Fibroblast of villous mesenchyme (primary cell): Measurements from ENCODE around the gene HLCS. TPM values are rescaled to one million over a fixed set of nuclear protein-coding genes. Genes with fewer than 3 reads are reported as not detected.

Experiments
- DNase-seq: peaks from one replicate; pipeline ENCODE4 v3.0.0-alpha.2; 2010; ENCODE audit warnings: low read depth
- H3K4me3 ChIP-seq: 2 replicates; pipeline ENCODE4 v1.5.1; 2011; ENCODE audit warnings: low read depth, mild to moderate bottlenecking, low read length
- total RNA-seq: library from RNA; depleted of rRNA; stranded (reverse); fragments of >200 nt; gene quantifications from 2 replicates; pipeline ENCODE4 v1.2.3, GENCODE V29; 2012
- TF ChIP-seq, protein P1 (sequence below): IDR thresholded peaks from 2 replicates; pipeline ENCODE4 v1.5.1; 2012; ENCODE audit warnings: low read depth, mild to moderate bottlenecking, low read length; ENCODE audit not compliant: insufficient read depth

HLCS gene
- total RNA-seq, 1 donor = 44.0 TPM

DNA sequence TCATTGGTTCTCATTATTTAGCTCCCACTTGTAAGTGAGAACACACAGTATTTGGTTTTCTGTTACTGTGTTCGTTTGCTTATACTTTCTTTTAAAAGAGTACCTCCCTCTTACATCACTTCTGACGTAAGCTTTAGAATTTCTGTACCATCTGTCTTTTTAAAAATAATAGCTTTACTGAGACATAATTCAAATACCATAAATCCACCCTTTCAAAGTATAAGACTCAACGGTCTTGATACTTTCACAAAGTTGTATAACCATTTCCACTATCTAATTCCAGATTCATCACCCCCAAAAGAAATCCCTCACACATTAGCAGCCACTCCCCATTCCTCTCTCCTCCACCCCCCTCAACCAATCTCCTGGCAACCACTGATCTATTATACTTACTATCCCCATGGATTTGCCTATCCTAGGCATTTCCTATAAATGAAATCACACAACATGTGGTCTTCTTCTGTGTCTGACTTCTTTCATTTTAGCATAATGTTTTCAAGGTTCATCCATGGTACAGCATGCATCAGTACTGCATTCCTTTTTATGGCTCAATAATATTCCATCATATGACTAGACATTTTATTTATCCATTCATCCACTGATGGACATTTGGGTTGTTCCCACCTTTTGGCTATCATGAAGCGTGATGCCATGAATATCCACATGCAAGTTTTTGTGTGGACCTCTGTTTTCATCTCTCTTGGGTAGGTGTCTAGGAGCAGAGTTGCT lies 104.7 kb downstream of the HLCS start:
- TF ChIP-seq, protein P1, sequence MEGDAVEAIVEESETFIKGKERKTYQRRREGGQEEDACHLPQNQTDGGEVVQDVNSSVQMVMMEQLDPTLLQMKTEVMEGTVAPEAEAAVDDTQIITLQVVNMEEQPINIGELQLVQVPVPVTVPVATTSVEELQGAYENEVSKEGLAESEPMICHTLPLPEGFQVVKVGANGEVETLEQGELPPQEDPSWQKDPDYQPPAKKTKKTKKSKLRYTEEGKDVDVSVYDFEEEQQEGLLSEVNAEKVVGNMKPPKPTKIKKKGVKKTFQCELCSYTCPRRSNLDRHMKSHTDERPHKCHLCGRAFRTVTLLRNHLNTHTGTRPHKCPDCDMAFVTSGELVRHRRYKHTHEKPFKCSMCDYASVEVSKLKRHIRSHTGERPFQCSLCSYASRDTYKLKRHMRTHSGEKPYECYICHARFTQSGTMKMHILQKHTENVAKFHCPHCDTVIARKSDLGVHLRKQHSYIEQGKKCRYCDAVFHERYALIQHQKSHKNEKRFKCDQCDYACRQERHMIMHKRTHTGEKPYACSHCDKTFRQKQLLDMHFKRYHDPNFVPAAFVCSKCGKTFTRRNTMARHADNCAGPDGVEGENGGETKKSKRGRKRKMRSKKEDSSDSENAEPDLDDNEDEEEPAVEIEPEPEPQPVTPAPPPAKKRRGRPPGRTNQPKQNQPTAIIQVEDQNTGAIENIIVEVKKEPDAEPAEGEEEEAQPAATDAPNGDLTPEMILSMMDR = no peak
- DNase-seq = no peak

DNA sequence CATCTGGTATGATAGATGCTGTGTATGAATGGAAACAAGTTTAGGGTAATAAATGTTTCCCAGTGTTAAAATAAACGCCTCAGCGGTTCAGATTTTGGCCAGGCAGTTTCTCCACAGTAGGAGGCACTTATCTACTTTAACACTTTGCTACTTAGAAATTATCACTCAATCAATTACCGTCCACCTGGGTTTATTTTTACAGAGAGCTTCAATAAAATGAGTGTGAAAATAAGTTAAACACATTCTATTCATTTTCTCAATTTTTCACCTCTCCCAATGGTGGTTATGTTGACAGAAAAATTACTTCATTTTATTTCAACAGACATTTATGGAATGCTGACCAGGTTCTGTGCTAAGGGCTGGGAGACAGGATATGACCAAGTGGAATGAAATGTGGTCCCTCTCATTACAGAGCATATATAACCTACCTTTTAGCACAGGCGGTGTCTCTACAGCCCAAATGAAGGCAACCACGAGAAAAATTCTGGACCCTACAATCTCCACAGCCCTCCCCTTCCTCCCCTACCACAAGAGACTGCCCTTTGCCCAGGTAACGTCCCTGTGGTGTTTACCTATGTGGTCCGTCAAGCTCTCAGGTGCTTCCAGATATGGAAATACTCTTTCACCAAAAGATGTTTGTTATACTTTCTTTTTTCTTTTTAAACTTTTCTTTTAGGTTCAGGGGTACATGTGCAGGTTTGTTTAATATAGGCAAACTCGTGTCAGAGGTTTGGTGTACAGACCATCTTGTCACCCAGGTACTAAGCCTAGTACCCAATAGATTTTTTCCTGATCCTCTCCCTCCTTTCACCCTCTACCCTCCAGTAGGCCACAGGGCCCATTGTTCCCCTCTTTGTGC lies 105.5 kb downstream of the HLCS start:
- TF ChIP-seq, protein P1 = no peak
- H3K4me3 ChIP-seq = no peak overlapping the region
- peak; percentile 54 for DNase-seq

More for the DNA sequence above, 104.7 kb downstream of the HLCS start:
- no peak overlapping the region for H3K4me3 ChIP-seq

DNA sequence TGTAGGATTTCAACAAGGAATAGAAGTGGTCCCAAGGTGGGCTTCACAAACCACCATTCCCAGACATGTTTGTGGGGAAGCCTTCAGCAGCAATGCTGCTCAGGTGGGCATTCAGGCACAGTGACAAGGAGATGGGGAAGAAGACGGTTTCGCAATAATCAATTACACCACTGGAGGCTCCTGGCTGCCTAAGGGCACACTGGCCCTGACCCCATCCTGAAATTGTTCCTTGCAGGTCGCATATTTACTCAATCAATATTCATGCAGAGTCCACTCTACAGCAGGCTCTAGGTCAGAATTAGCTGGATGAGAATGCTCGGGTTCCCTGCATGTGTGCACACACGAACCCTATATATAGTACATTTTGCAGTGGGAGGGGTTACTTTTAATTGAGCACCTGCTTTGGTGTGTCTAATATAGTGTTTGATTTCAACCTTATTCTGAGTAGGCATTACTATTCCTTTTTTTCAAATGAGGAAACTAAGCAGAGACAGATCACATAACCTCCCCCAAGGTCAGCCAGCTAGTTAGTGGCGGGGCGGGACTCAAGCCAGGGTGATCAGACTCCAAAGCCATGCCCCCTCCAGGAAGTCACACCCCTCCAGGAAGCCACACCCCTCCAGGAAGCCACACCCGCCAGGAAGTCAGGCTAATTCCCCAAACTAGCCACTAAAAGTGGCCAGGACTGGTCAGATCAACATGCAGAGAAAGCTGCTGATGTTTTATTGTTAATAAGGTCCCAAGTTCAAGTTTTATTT lies 106.5 kb downstream of the HLCS start:
- peak; percentile 45 for DNase-seq
- TF ChIP-seq, protein P1 = no peak
- no peak overlapping the region for H3K4me3 ChIP-seq

DNA sequence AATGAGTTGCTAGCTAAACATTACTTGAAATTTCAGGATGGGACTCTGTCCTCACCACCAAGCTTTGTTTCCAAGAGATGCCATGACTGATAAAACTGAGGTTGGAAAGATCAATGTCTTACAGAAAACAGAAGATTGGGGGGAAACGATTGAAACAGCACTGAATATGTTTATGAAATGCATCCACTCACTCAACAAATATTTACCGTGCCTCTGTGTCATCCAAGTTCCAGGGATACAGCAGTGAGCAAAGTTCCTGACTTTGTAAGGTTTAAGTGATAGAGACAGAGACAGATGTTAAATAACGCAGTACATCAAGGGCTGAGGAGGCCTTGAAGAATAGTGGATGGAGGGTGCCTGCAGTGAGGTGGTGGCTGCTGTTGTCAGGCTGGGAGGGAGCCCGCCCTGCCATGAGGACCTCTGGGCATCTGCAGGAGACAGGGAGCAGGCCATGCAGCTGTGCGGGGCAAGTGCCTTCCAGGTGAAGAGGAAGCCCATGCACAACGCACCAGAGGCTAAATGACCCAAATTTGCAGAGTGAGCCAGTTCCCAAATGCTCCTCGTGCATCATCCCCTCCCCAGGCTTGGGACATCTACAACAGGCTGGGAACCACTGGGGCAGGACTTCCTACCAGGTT lies 108.0 kb downstream of the HLCS start:
- no peak for DNase-seq
- H3K4me3 ChIP-seq = no peak overlapping the region
- TF ChIP-seq, protein P1 = no peak

DNA sequence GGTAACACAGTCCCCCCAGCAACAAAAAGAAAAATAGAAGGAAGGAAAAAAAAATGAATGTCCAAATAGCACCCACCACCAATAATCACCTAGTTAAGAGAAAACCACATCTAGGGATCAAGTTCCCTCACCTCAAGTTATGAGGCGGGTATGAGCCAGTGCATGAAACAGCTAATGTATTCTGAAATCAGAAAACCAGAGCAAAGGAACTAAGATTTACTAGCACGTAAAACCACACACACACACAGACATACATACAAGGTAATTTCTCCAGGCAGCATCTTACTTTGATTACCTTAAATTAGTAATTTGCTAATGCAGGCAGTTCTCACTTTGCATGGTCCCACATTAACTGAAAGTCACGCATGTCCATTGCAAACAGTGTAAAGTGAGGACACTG lies 109.8 kb downstream of the HLCS start:
- no peak overlapping the region for H3K4me3 ChIP-seq
- TF ChIP-seq, protein P1 = no peak

DNA sequence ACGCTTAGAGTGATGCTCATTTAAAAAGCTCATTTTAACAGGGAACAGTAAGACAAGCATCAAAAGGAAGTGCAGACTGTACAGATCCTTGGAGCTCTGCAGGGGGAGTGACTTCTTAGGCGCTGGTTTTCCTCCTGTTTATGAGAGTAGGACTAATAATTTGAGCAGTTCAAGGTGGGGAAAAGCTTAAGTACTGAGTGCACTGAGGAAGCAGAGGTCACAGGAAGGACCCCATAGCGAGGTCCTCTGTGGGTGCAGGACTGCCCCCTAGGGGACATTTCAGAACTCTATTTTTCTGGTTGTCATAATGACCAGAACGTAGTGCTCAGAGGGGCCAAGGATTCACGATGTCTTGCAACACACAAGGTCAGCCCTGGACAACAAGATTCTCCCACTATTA lies 112.1 kb downstream of the HLCS start:
- peak; percentile 67 for DNase-seq
- TF ChIP-seq, protein P1 = peak; percentile 72
- no peak overlapping the region for H3K4me3 ChIP-seq

More for the DNA sequence above, 109.8 kb downstream of the HLCS start:
- no peak for DNase-seq
